B cell (primary cell): ENCODE results near the gene ELFN2. TPM values are rescaled to one million over a fixed set of nuclear protein-coding genes. Genes with fewer than 3 reads are reported as not detected.
"Not testable (repeated sequence)": the region's sequence is repeated elsewhere in the genome, so short reads cannot be mapped to it uniquely, and the experiment has no call there.

Experiments
- ATAC-seq: fragments of 200-7000 bp; cut with Tn5 transposase; one replicate; pipeline ENCODE4 v1.10.0; 2021; ENCODE audit warnings: low read depth, mild to moderate bottlenecking, moderate number of reproducible peaks, moderate library complexity
- CTCF ChIA-PET: fragments of 350-600 bp; sonication (Branson Sonifier 250); formaldehyde crosslinking; loops from one replicate; lab custom pipeline; 2021; ENCODE audit warnings: antibody characterized with exemption, inconsistent platforms; lab: Charles Lee
- POLR2A ChIA-PET: fragments of 350-600 bp; sonication (Branson Sonifier 250); formaldehyde crosslinking; loops from one replicate; lab custom pipeline; 2021; ENCODE audit warnings: antibody characterized with exemption; lab: Charles Lee
- DNase-seq: peaks from one replicate; pipeline ENCODE4 v3.0.0; 2013
- H2AFZ ChIP-seq: 2 replicates; pipeline ENCODE4 v1.6.1; 2012; ENCODE audit warnings: mild to moderate bottlenecking, low read depth, low read length; ENCODE audit not compliant: insufficient read depth, poor library complexity, severe bottlenecking
- H3K27ac ChIP-seq, 2 donors: 1 replicate in 1 of 2; 2 replicates in 1 of 2; pipeline ENCODE4 v1.5.1; 2012 to 2013; ENCODE audit warnings: low read length in 2 of 2, mild to moderate bottlenecking in 2 of 2, moderate library complexity in 1 of 2
- H3K27me3 ChIP-seq, 4 experiments: fragments of 200-600 bp in 1 of 4; sonication (generic) in 1 of 4; replicated peaks in 1 of 4; 1 replicate in 2 of 4; 2 replicates in 2 of 4; pipeline versions ENCODE4 v1.6.1 to v1.7.0; 2013 to 2016; ENCODE audit warnings: low read length in 3 of 4, mild to moderate bottlenecking in 2 of 4, mixed read lengths in 1 of 4, moderate library complexity in 1 of 4; ENCODE audit not compliant: insufficient read depth in 4 of 4, control insufficient read depth in 3 of 4; ENCODE audit errors: control extremely low read depth in 1 of 4
- H3K36me3 ChIP-seq, 2 experiments: replicated peaks in 1 of 2; 1 replicate in 1 of 2; 2 replicates in 1 of 2; pipeline versions ENCODE4 v1.6.1 to v1.7.1; 2013; ENCODE audit warnings: low read length in 1 of 2; ENCODE audit not compliant: insufficient read depth in 2 of 2, control insufficient read depth in 1 of 2; ENCODE audit errors: control extremely low read depth in 1 of 2, extremely low read depth in 1 of 2
- H3K4me1 ChIP-seq, 2 donors: fragments of 200-600 bp in 1 of 2; sonication (generic) in 1 of 2; 1 replicate in 1 of 2; 2 replicates in 1 of 2; pipeline versions ENCODE4 v1.5.1 to v1.6.1; 2013 to 2017; ENCODE audit warnings: low read length in 2 of 2; ENCODE audit not compliant: control insufficient read depth in 2 of 2, insufficient read depth in 2 of 2
- H3K4me2 ChIP-seq: replicated peaks from 2 replicates; pipeline ENCODE3; 2012; ENCODE audit warnings: mild to moderate bottlenecking, low read depth, low read length; ENCODE audit not compliant: poor library complexity, severe bottlenecking
- H3K4me3 ChIP-seq, 5 experiments: fragments of 200-600 bp in 1 of 5; sonication (generic) in 1 of 5; 1 replicate in 3 of 5; 2 replicates in 2 of 5; pipeline versions ENCODE4 v1.5.1 to v1.7.0; 2011 to 2016; ENCODE audit warnings: low read length in 4 of 5, mild to moderate bottlenecking in 4 of 5, low read depth in 2 of 5, control low read depth in 1 of 5, moderate library complexity in 1 of 5; ENCODE audit not compliant: insufficient read depth in 1 of 5; ENCODE audit errors: control extremely low read depth in 1 of 5, extremely low read depth in 1 of 5
- H3K79me2 ChIP-seq: fragments of 200-600 bp; sonication (generic); one replicate; pipeline ENCODE4 v1.6.0; 2016; ENCODE audit warnings: low read length; ENCODE audit not compliant: control insufficient read depth, insufficient read depth
- H3K9ac ChIP-seq: fragments of 200-600 bp; sonication (generic); 2 replicates; pipeline ENCODE4 v1.6.1; 2017; ENCODE audit warnings: mild to moderate bottlenecking, low read length, moderate library complexity
- H3K9me3 ChIP-seq, 3 donors: one replicate each; pipeline versions ENCODE4 v1.6.1 to v1.7.1; 2013; ENCODE audit warnings: low read length in 2 of 3; ENCODE audit not compliant: control insufficient read depth in 2 of 3, insufficient read depth in 1 of 3; ENCODE audit errors: control extremely low read depth in 1 of 3
- H4K20me1 ChIP-seq: 2 replicates; pipeline ENCODE4 v1.6.0; 2012; ENCODE audit warnings: mild to moderate bottlenecking, low read length; ENCODE audit not compliant: insufficient read depth, control insufficient read depth, poor library complexity, severe bottlenecking
- H3K27ac Mint-ChIP-seq: one replicate; pipeline ENCODE4 v1.8.0; 2021; ENCODE audit warnings: mixed read lengths
- H3K27me3 Mint-ChIP-seq: one replicate; pipeline ENCODE4 v1.8.0; 2021; ENCODE audit warnings: mixed read lengths
- H3K4me1 Mint-ChIP-seq: one replicate; pipeline ENCODE4 v1.8.0; 2021; ENCODE audit warnings: mixed read lengths
- H3K4me3 Mint-ChIP-seq: one replicate; pipeline ENCODE4 v1.8.0; 2021; ENCODE audit warnings: mixed read lengths
- H3K9me3 Mint-ChIP-seq: one replicate; pipeline ENCODE4 v1.8.0; 2022; ENCODE audit warnings: mixed read lengths; ENCODE audit not compliant: insufficient read depth
- CTCF ChIP-seq: fragments of 200-600 bp; IDR thresholded peaks from one replicate; pipeline ENCODE4 v1.8.0; 2022; ENCODE audit warnings: antibody characterized with exemption, mild to moderate bottlenecking
- EZH2 ChIP-seq: IDR thresholded peaks from 2 replicates; pipeline ENCODE4 v1.6.1; 2012; ENCODE audit warnings: borderline replicate concordance, low read depth, mild to moderate bottlenecking, moderate library complexity, low read length; ENCODE audit not compliant: insufficient read depth, poor library complexity, severe bottlenecking
- WGBS: methylation state at CpG from one replicate; pipeline ENCODE4 v1.1.5; 2013; ENCODE audit warnings: missing lambda C conversion rate; ENCODE audit not compliant: insufficient coverage; 5-methylcytosine and 5-hydroxymethylcytosine counted together
- intact Hi-C: fragments of 100-400 bp; cut with micrococcal nuclease; formaldehyde crosslinking; loops from one replicate; pipeline ENCODE4 v1.10.0; 2022
- polyA plus RNA-seq: library from polyadenylated mRNA; depleted of rRNA; stranded (reverse); fragments of >200 nt; gene quantifications from 2 replicates; pipeline ENCODE4 v1.2.3, GENCODE V29; 2012
- total RNA-seq, 2 donors: library from RNA; stranded (reverse); fragments of 120-200 nt in 1 of 2; gene quantifications; 1 replicate in 1 of 2; 2 replicates in 1 of 2; pipeline versions ENCODE4 v1.2.3 to v1.2.4, GENCODE V29; 2013 to 2022

The ELFN2 gene
- total and polyA plus RNA-seq, 2 donors (not counting 1 experiment from before 2014, with no cell fraction given) = 0.07 to 0.12 TPM

- peaks cover 36% of the 10 kb centered on the region for H4K20me1 ChIP-seq
- no peaks in the 10 kb centered on the region for H3K4me1 ChIP-seq
- ATAC-seq (no peak), DNase-seq (no peak)
- no peaks in the 10 kb centered on the region for H3K79me2 ChIP-seq
- Mint-ChIP-seq H3K9me3 (no peaks in the 10 kb centered on the region), H3K27me3 (no peaks in the 10 kb centered on the region), H3K27ac (no peak overlapping the region), H3K4me3 (no peak overlapping the region), H3K4me1 (peaks cover 17% of the 10 kb centered on the region)
- H3K4me3 ChIP-seq = no peak overlapping the region
- H3K9me3 ChIP-seq = peaks cover 0 to 5% (median 0%) of the 10 kb centered on the region in 3 donors
- no peak overlapping the region for H3K9ac ChIP-seq
- intact Hi-C loops = no loop called here
- ChIA-PET POLR2A (no interaction called here), CTCF (interaction anchor here (0.6 to 4.6 kb wide), 4 partner anchors 12 to 87 kb away, joined by 3 to 34 read pairs (median 4); partner anchors contain the start of gene MFNG)
- H3K36me3 ChIP-seq = peaks cover 0 to 54% of the 10 kb centered on the region in 2 experiments
- 94% methylated on average over 7 of the region's 8 CpGs for WGBS
- H2AFZ ChIP-seq = no peak overlapping the region
- H3K27me3 ChIP-seq = no peaks in the 10 kb centered on the region
- H3K4me2 ChIP-seq = no peak overlapping the region
- no peak for TF ChIP-seq EZH2
- no peak for TF ChIP-seq CTCF
- no peak overlapping the region for H3K27ac ChIP-seq
These were observed 42.3 kb upstream of the ELFN2 start for GRCh38 chr22:37469416-37470086.

GRCh38 chr22:37468201-37468695, 41.0 kb upstream of the ELFN2 start:
- H3K27ac ChIP-seq, H3K9me3 ChIP-seq, H3K27me3 ChIP-seq, ATAC-seq, H3K4me2 ChIP-seq, intact Hi-C loops, H3K4me3 ChIP-seq, H3K9me3 Mint-ChIP-seq, H3K27me3 Mint-ChIP-seq, DNase-seq, H3K4me1 ChIP-seq, POLR2A ChIA-PET, H2AFZ ChIP-seq, H3K4me3 Mint-ChIP-seq, H3K9ac ChIP-seq, H3K79me2 ChIP-seq: not testable (repeated sequence)
- peak overlapping the region; percentile 63 for H3K27ac Mint-ChIP-seq
- CTCF ChIA-PET = interaction anchor here (0.7 kb wide), 1 partner anchor 413 kb away, joined by 4 read pairs; no protein-coding TSS in a partner anchor
- Histone ChIP-seq H3K36me3 (peaks cover 0 to 46% of the 10 kb centered on the region in 2 experiments), H4K20me1 (peaks cover 24% of the 10 kb centered on the region)
- WGBS = 89% methylated on average over 13 of the region's 14 CpGs
- peaks cover 20% of the 10 kb centered on the region for H3K4me1 Mint-ChIP-seq
